K562 (cell line): ENCODE results near the gene EYA4. TPM values are rescaled to one million over a fixed set of nuclear protein-coding genes. Genes with fewer than 3 reads are reported as not detected.

Experiments used
- ATAC-seq: fragments of 200-7000 bp; cut with Tn5 transposase; 3 replicates; pipeline ENCODE4 v1.9.1; 2020; ENCODE audit warnings: moderate library complexity
- BruUV-seq: library from RNA; stranded (reverse); fragments of 400-500 nt; replicated peaks from 2 replicates; lab custom pipeline; 2021; lab: Mats Ljungman, UMichigan
- CTCF ChIA-PET: fragments of 300-600 bp; formaldehyde crosslinking; extraction: SDS; loops from one replicate; lab custom pipeline; 2021; ENCODE audit warnings: low intra/inter-chr PET ratio; lab: Yijun Ruan, JAX
- POLR2A ChIA-PET: fragments of 300-600, 350-650 bp; sonication (Branson Sonifier 250); formaldehyde crosslinking; extraction: SDS; loops from one replicate; lab custom pipeline; 2021; ENCODE audit warnings: antibody characterized with exemption, inconsistent platforms; lab: Yijun Ruan, JAX
- DNase-seq, 4 experiments: peaks; one replicate each; pipeline versions ENCODE4 v3.0.0 to v3.0.0-alpha.2; 2011 to 2018; ENCODE audit warnings: low spot score in 3 of 4, mixed read lengths in 3 of 4; ENCODE audit errors: extremely low read depth in 1 of 4
- FAIRE-seq: peaks from 2 replicates; lab custom pipeline; 2011; peaks lifted over from hg19 to GRCh38; lab: Jason Lieb, UNC
- H2AFZ ChIP-seq: 2 replicates; pipeline ENCODE4 v1.6.0; 2011; ENCODE audit warnings: low read depth, low read length, control low read depth, inconsistent platforms
- H3K27ac ChIP-seq: fragments of 200-600 bp; 3 replicates; pipeline ENCODE4 v1.8.0; 2011; ENCODE audit warnings: low read depth, mild to moderate bottlenecking, control low read depth, inconsistent platforms, low read length, moderate library complexity, mixed read lengths; ENCODE audit errors: extremely low read depth
- H3K27me3 ChIP-seq, 2 experiments: fragments of 300-600 bp in 1 of 2; 2 replicates in 1 of 2; 3 replicates in 1 of 2; pipeline versions ENCODE4 v1.6.0 to v1.8.0; 2011; ENCODE audit warnings: inconsistent platforms in 2 of 2, low read length in 2 of 2, mild to moderate bottlenecking in 1 of 2, mixed read lengths in 1 of 2, moderate library complexity in 1 of 2; ENCODE audit not compliant: control insufficient read depth in 2 of 2, insufficient read depth in 2 of 2
- H3K36me3 ChIP-seq: fragments of 300-600 bp; 3 replicates; pipeline ENCODE4 v1.8.0; 2011; ENCODE audit warnings: mild to moderate bottlenecking, low read length, inconsistent platforms; ENCODE audit not compliant: control insufficient read depth, insufficient read depth
- H3K4me1 ChIP-seq, 2 experiments: fragments of 200-600 bp in 1 of 2; replicated peaks in 1 of 2; 2 replicates in 1 of 2; 3 replicates in 1 of 2; pipeline versions ENCODE4 v1.5.1 to v1.8.0; 2011; ENCODE audit warnings: inconsistent platforms in 2 of 2, low read length in 2 of 2, mild to moderate bottlenecking in 1 of 2, mixed read lengths in 1 of 2, moderate library complexity in 1 of 2; ENCODE audit not compliant: control insufficient read depth in 2 of 2, insufficient read depth in 2 of 2
- H3K4me2 ChIP-seq: 2 replicates; pipeline ENCODE4 v1.6.1; 2011; ENCODE audit warnings: low read length, control low read depth, inconsistent platforms, mixed read lengths; ENCODE audit not compliant: insufficient read depth
- H3K4me3 ChIP-seq: fragments of 200-600 bp; sonication (generic), shearing (Covaris generic); 2 replicates; pipeline ENCODE4 v1.5.1; 2016; ENCODE audit warnings: control low read depth, inconsistent platforms
- H3K79me2 ChIP-seq: fragments of 200-600 bp; 3 replicates; pipeline ENCODE4 v1.8.0; 2011; ENCODE audit warnings: low read length, inconsistent platforms; ENCODE audit not compliant: control insufficient read depth, insufficient read depth
- H3K9ac ChIP-seq, 2 experiments: 2 replicates each; pipeline versions ENCODE4 v1.6.0 to v1.6.1; 2011; ENCODE audit warnings: low read depth in 2 of 2, low read length in 2 of 2, control low read depth in 1 of 2, inconsistent platforms in 1 of 2, mild to moderate bottlenecking in 1 of 2, mixed read lengths in 1 of 2; ENCODE audit not compliant: insufficient read depth in 1 of 2
- H3K9me1 ChIP-seq: one replicate; pipeline ENCODE4 v1.6.0; 2011; ENCODE audit warnings: inconsistent platforms, mild to moderate bottlenecking, low read length, moderate library complexity; ENCODE audit not compliant: control insufficient read depth, insufficient read depth
- H3K9me3 ChIP-seq: replicated peaks from 2 replicates; pipeline ENCODE4 v1.5.1; 2011; ENCODE audit warnings: low read depth, low read length, inconsistent platforms; ENCODE audit not compliant: control insufficient read depth, insufficient read depth
- H4K20me1 ChIP-seq: replicated peaks from 2 replicates; pipeline ENCODE4 v1.6.1; 2011; ENCODE audit warnings: low read length, inconsistent platforms, mixed read lengths; ENCODE audit not compliant: control insufficient read depth, insufficient read depth
- HOMEZ ChIP-seq: fragments of 250-450 bp; sonication (Bioruptor Pico); IDR thresholded peaks from 2 replicates; pipeline ENCODE4 v1.4.0; 2020; ENCODE audit warnings: mild to moderate bottlenecking, moderate library complexity
- NR3C1 ChIP-seq: sonication (generic); formaldehyde crosslinking; IDR thresholded peaks from 2 replicates; pipeline ENCODE4 v1.8.1; 2022; ENCODE audit warnings: missing genetic modification reagents
- REST ChIP-seq, 2 experiments: fragments of 450-650 bp; formaldehyde crosslinking in 1 of 2; IDR thresholded peaks; 2 replicates each; pipeline versions ENCODE4 v1.4.0 to v1.6.1; 2014 to 2020; ENCODE audit warnings: mild to moderate bottlenecking in 2 of 2, borderline replicate concordance in 1 of 2, low read depth in 1 of 2
- SP1 ChIP-seq: sonication (generic); formaldehyde crosslinking; IDR thresholded peaks from 2 replicates; pipeline ENCODE4 v1.8.1; 2022; ENCODE audit warnings: mild to moderate bottlenecking, missing genetic modification reagents
- VEZF1 ChIP-seq: fragments of 200-800 bp; sonication (Bioruptor generic); IDR thresholded peaks from 2 replicates; pipeline ENCODE4 v1.6.1; 2017; ENCODE audit warnings: missing genetic modification characterization, missing compliant biosample characterization
- ZBTB5 ChIP-seq: fragments of 450-650 bp; IDR thresholded peaks from 2 replicates; pipeline ENCODE4 v1.6.1; 2017; ENCODE audit warnings: antibody characterized with exemption
- ZNF512 ChIP-seq: IDR thresholded peaks from 2 replicates; pipeline ENCODE4 v1.6.1; 2016; ENCODE audit warnings: missing genetic modification characterization, missing compliant biosample characterization
- in situ Hi-C: fragments of 300-500 bp; cut with MboI; formaldehyde crosslinking; loops from 4 replicates; pipeline ENCODE4 v1.15.0; 2018; ENCODE audit warnings: inconsistent platforms, mixed read lengths
- intact Hi-C: fragments of 100-400 bp; cut with micrococcal nuclease; formaldehyde crosslinking; loops from 2 replicates; pipeline ENCODE4 v1.14.2; 2022
- polyA plus RNA-seq, 8 experiments: library from polyadenylated mRNA; depleted of rRNA in 4 of 8; stranded (reverse) in 5 of 8; unstranded in 3 of 8; fragments of >200 nt; fragmentation: Nextera tagmentation in 2 of 8; fragmentation: Illumina TruSeq in 1 of 8; extraction: Ambion mirVana in 2 of 8; extraction: Trizol in 1 of 8; gene quantifications; 2 replicates each; pipeline versions ENCODE4 v1.2.1 to v1.2.3, GENCODE V29; 2011 to 2014; ENCODE audit warnings: inconsistent platforms in 1 of 8, missing spikeins in 1 of 8
- total RNA-seq, 7 experiments: library from RNA; depleted of rRNA in 6 of 7; stranded (reverse); fragments of >200 nt in 6 of 7; fragmentation: Illumina TruSeq in 2 of 7; extraction: Trizol in 2 of 7; gene quantifications; 2 replicates each; pipeline versions ENCODE4 v1.2.1 to v1.2.3, GENCODE V29; 2011 to 2021; ENCODE audit warnings: low replicate concordance in 1 of 7

The EYA4 gene
- total and polyA plus RNA-seq, 9 of the 15 experiments (the other 6 are each of a cell fraction or from before 2014, with no cell fraction given): 0.03 to 0.04 TPM; not detected in 7

GRCh38 chr6:133207754-133208153 lies 33.4 kb upstream of the EYA4 start:
- in situ Hi-C loops (no loop called here), intact Hi-C loops (no loop called here)
- Histone ChIP-seq H3K9me3 (no peaks in the 10 kb centered on the region), H3K36me3 (no peaks in the 10 kb centered on the region), H3K27me3 (no peaks in the 10 kb centered on the region), H3K79me2 (no peaks in the 10 kb centered on the region), H3K4me3 (no peak overlapping the region), H3K9me1 (no peaks in the 10 kb centered on the region), H3K9ac (no peak overlapping the region), H2AFZ (no peak overlapping the region), H3K4me1 (no peaks in the 10 kb centered on the region), H3K27ac (no peak overlapping the region), H4K20me1 (no peaks in the 10 kb centered on the region), H3K4me2 (no peak overlapping the region)
- DNase-seq (no peak), FAIRE-seq (no peak), ATAC-seq (no peak)
- ChIA-PET CTCF (no interaction called here), POLR2A (no interaction called here)
- BruUV-seq: no TSS peak
- no peak for TF ChIP-seq SP1
- no peak for TF ChIP-seq ZBTB5
- no peak for TF ChIP-seq REST (IDR thresholded peaks at IDR 0.05; ENCODE audit: borderline replicate concordance)
- no peak for TF ChIP-seq REST (CRISPR knock-in tag; IDR thresholded peaks at IDR 0.05; ENCODE audit: low read depth)
- TF ChIP-seq ZNF512 (tag): no peak
- no peak for TF ChIP-seq VEZF1 (CRISPR knock-in tag)
- no peak for TF ChIP-seq HOMEZ (CRISPR knock-in tag)
- TF ChIP-seq NR3C1 (CRISPR knock-in tag): no peak
